GM18499 (cell line): Measurements from ENCODE around the gene CFAP68.
"Not testable (repeated sequence)": the region's sequence is repeated elsewhere in the genome, so short reads cannot be mapped to it uniquely, and the experiment has no call there.

Experiments
- ATAC-seq: cut with Tn5 transposase; IDR thresholded peaks from one replicate; pipeline ENCODE4 v1.9.1; 2021; ENCODE audit warnings: moderate number of reproducible peaks; ENCODE audit not compliant: insufficient read depth, unreplicated experiment

Gene CFAP68

DNA sequence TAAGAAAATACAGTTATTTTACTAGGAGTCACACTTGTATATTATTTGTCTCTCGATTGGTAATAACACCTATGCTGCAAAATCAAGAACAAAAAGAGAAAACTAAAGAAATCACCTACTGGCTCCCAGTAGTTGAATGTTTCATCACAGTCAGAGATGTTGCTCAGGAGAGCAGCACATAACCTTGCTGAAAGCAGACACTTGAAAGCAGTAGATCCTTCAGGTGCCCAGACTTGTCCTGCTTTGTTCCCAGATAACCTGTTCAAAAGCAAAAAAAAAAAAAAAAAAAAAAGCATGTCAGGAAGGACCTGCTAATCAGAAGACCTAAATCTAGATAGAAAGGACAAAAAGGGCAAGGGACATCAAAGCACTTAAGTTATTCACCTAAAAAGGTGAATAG, 9.2 kb upstream of the CFAP68 start:
- ATAC-seq = no peak

DNA sequence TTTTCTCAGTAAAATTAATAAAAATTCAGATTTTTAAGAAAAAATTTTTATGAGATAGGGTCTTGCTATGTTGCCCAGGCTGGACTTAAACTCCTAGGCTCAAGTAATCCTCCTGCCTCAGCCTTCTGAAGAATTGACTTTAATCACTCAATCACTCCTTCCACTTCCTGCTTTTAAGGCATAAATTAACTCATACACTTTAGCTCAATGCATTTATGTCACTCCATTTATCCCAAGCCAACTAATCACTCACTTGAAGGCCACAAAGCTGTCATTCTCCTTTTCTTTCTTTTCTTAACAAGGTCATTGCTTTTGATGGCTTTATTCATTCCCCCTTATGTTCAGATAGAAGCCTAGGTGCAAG, 8.8 kb upstream of the CFAP68 start:
- no peak for ATAC-seq

DNA sequence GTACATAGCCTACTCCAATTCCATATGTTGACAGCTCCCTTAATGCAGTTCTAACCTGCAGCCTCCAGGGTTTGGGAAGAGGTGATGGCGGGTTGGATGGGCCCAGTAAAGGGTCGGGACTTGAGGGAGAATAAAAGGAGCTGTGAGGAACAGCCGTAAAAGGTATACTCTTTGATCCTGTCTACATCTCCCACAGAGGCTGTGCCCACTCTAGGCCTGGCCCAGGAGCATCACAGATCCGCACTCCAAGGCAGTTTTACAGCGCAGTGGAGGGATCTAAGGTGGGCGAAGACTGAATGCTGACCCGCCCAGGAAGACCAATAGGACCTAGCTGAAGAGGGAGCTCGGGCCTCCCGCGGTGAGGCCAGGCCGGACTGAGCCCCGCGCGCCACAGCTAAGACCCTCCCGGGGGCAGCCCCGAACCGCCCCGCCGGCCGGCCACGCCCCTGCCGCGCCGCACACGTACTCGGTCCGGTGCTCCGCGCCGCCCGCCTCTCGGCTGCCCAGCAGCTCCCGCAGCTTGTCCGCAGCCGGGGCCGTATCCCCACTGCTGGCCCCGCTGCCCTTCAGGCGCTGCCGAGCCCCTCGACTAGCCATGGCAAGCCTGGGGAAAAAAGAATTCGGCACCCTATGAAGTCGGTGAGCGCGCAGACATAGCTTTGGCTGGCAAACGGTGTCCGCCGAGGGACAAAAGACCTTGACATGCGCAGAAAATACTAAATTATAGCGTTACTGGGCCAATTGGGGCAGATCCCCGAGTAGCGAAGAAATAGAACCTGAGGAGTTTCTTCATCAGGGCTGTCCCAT, 8.3 kb upstream of the CFAP68 start, which contains the start of gene ALG9:
Gene ALG9, minus strand, starts transcription at position 696 of the 807 bp plus-strand sequence. Its CDS starts 99 bp downstream, at position 597.
- ATAC-seq = peak; percentile 45

DNA sequence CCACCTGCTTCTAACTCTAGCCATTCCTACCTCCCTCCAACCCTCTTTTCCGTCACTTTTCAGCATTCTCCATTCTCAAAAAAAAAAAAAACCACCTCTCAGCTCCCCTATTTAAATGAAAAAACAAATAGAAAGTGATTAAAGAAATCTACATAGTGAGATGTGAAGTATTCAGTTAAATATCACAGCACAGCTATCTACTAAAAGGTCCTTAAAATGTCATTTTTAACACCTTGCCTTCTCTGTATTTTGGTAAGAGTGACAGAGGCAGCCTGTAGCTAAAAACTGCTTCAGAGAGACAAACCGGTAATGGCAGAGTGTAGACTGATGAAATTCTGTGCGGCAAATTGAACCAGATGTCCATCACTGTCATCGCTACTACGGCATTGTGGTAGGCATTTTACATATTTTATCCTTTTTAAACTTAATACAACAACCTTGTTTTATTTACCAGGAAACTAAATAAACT, 7.6 kb upstream of the CFAP68 start:
- no peak for ATAC-seq

DNA sequence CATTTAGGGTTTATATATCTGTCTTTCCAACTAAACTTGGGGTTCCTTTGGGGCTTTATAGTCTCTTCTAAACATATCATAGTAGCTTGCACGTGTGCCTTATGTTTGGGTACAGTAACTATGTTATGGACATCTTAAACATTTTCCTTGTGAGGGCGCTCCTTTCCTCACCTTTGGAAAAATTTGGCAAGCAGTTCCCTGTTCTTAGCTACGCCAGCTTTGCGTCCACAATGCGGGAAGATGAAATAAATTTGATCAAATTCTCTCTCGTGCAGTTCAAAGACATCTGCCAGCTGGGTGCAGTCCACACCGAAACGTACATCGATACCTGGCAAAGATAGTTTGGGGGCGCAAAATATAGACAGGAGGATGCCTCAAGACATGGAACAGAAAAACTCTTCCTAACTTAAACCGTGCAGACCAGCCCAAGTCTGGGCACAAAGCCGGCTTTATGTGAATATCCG, 924 bp upstream of the CFAP68 start:
- no peak for ATAC-seq

DNA sequence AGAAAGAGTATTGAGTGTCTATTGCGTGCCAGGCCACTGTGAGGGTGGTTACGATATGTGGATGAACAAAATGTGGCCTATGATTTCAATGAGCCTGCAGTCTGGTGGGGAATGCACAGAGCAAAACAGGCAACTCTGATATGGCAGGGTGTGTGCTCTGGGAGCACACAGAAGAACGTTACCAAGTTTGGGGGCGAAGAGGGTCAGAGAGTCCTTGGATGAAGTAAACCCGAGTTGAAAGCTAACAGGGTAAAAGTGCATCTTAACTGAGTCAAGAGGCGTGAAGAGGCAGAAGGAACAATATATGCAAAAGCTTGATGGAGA, 258 bp downstream of the CFAP68 start:
- ATAC-seq = no peak

- ATAC-seq = no peak
Measured at GRCh38 chr11:111882202-111882601, 2.9 kb downstream of the CFAP68 start.

- ATAC-seq = not testable (repeated sequence)
Measured at GRCh38 chr11:111885053-111885452, 5.7 kb downstream of the CFAP68 start.

DNA sequence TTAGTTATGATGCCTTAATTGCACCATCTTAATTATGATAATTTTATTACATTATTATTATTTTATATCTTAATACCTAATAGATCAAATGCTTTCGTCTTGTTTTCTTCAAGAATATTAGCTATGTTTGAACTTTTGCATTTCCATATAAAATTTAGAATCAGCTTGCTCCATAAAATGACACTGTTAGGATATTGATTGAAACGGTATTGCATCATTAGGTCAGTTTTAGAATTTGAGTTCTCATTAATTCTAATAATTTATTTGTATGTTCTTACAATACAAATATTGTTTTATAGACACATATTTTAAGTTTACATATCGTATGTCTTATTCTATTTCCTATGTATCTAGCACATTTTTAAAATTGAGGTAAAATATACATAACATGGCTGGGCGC, 6.7 kb downstream of the CFAP68 start:
- no peak for ATAC-seq

DNA sequence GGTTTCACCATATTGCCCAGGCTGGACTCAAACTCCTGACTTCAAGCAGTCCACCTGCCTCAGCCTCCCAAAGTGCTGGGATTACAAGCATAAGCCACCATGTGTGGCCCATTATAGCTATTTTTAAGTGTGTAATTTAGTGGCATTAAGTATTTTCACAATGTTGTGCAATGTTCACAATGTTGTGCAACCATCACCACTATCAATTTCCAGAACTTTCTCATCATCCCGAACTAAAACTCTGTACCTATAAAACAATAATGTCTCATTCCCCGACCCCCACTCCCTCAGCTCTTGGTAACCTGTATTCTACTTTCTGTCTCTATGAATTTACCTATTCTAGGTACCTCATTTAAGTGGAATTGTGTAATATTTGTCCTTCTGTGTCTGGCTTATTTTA, 7.5 kb downstream of the CFAP68 start:
- ATAC-seq = no peak

DNA sequence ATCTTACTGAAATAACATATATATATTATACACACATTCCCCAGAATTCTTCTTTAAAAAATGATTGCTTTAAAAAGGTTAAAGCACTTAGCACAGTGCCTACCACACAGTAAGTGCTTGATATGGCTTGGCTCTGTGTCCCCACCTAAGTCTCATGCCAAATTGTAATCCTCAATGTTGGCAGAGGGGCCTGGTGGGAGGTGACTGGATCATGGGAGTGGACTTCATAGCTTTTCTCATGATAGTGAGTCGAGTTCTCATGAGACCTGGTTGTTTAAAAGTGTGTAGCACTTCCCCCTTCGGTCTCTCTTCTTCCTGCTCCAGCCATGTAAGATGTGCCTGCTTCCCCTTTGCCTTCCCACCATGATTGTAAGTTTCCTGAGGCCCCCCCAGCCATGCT, 26.1 kb downstream of the CFAP68 start:
- no peak for ATAC-seq

GRCh38 chr11:111906680-111907079, 27.3 kb downstream of the CFAP68 start:
- ATAC-seq = no peak

DNA sequence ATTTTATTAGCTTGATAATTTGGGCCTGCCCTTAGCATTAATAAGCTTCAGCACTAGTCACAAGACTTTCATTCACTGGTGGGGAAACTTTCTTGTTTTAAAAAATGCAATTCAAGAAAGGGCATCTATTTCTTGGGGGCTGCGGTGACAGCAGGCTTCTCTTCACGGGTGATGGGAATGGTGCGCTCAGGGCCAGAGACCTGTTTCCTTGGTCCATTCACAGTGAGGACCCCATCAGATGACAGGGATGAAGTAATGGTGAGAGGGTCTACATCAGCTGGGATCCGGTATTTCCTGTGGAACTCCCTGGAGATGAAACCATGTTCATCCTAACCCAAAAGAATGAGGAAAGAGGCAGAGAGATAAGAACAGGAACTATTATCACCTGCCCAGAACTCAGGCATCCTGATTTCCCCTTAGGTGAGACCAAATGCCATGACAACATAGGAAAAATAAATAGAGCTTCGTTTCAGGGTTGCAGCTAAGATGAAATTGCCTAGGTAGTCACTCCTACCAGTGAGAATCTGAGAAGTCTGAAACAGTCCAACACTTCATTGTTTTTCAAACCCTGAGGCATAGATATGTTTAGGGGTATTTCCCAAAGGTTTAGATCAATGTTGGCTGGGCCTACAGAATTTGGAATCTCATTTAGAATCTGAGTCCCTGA, 29.4 kb downstream of the CFAP68 start:
- ATAC-seq = no peak

GRCh38 chr11:111909378-111909777, 30.0 kb downstream of the CFAP68 start:
- ATAC-seq = no peak

DNA sequence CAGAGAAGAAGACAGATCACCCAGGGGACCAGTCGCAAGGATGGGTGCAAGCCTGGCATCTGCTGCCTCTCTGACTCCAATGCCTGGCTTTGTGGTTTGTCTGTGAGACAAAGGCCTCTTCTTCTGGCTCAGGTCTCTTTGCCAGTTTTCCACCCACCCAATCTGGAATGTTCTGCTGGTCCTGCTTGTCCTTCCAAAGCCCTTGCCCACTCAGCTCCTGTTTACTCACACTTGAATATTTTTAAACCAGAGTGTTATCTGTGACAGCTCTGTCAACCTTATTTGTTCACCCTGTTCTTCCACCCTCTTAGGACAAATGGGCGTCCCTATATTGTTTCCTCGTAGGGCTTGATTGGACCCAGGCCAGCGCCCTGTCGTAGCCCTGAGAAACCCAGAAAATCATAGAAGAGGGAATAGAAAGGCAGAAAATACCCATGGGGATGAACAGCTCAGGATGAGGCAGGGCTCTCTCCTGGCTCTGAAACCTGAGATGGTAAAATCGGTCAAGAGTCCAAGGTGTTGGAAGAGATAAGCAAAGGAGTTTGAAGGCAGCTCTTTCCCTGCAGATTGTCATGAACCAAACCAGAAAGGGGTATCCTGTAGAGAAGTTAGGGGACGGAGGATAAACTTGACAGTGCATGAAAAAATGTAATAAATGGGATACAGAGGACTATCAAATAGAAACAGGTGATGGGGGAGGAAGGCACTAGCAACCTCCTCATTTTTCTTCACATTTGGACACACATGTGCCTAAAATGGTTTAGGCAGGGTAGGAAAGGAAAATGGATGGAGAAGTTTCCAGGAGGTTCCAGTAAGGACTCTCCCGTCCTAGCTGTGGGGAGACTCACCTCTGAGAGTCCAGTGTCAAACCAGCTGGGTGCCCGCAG, 31.6 kb downstream of the CFAP68 start:
- no peak for ATAC-seq

GRCh38 chr11:111911563-111912401, 32.4 kb downstream of the CFAP68 start, which contains the start of gene CRYAB:
TSS of gene CRYAB (minus strand) at chr11:111911770. CDS start at chr11:111911724, 46 bp downstream.
- ATAC-seq = no peak

- no peak for ATAC-seq
Measured at GRCh38 chr11:111912535-111912934, 33.2 kb downstream of the CFAP68 start, which contains the start of gene HSPB2. TSS of gene HSPB2 (plus strand) at chr11:111912734. CDS start at chr11:111912830, 96 bp downstream.

DNA sequence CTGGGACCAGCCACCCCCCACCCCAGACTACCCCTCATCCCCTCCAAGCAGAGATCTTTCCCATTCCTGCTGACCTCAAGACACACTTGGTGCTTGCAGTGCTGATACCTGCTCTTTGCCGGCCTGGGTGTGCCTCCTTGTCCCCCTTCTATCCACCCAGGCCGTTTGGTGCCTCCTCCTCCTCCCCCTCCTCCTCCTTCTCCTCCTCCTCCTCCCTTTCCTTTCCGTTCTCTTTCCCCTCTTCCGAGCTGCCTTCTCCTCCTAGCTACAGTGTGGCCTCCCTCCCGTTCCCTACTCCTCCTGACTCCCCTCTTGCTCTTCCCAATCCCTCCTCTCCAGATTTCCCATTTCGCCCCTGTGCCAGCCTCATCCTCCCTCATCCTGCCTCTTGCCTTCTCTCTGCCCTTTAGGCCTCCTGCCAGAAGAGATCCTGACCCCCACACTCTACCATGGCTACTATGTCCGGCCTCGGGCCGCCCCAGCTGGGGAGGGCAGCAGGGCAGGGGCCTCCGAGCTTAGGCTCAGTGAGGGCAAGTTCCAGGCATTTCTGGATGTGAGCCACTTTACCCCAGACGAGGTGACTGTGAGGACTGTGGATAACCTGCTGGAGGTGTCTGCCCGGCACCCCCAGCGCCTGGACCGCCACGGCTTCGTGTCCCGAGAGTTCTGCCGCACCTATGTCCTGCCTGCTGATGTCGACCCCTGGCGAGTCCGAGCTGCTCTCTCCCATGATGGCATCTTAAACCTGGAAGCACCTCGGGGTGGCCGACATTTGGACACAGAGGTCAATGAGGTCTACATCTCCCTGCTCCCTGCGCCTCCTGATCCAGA, 33.9 kb downstream of the CFAP68 start:
- ATAC-seq = no peak

DNA sequence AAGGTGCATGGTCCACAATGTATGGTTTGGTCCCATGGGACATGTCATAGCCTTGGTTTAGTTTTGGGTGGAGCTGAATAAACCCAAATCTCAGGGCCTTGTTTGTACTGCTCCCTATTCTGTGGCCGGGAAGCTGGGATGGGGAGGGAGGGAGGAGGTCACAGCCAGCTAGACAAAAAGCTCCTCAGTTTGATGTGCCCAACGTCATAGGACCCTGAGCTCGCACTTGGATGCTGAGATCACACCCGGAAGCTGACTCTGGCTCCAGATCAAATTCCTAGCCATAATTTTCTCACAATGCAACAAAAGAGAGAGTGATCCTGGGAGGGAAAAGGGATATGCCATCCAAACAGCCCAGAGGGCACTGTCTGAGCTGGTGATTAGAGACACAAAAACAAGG, 34.7 kb downstream of the CFAP68 start:
- ATAC-seq = no peak
